Duodenal mucosa (tissue), 2 donors: ENCODE results near the gene GFRA1.

ENCODE experiments used
- H3K27ac ChIP-seq: one replicate; pipeline ENCODE4 v1.7.0; 2013; ENCODE audit warnings: low read depth, low read length
- H3K27me3 ChIP-seq, 2 donors: one replicate each; pipeline ENCODE4 v1.7.0; 2013; ENCODE audit warnings: low read length in 2 of 2, control low read depth in 1 of 2; ENCODE audit not compliant: insufficient read depth in 2 of 2, control insufficient read depth in 1 of 2
- H3K36me3 ChIP-seq, 2 donors: one replicate each; pipeline ENCODE4 v1.7.0; 2013; ENCODE audit warnings: low read length in 2 of 2, control low read depth in 1 of 2; ENCODE audit not compliant: insufficient read depth in 2 of 2, control insufficient read depth in 1 of 2
- H3K4me1 ChIP-seq, 2 donors: one replicate each; pipeline ENCODE4 v1.7.0; 2013; ENCODE audit warnings: low read length in 2 of 2, control low read depth in 1 of 2; ENCODE audit not compliant: insufficient read depth in 2 of 2, control insufficient read depth in 1 of 2
- H3K4me3 ChIP-seq, 2 donors: one replicate each; pipeline ENCODE4 v1.7.0; 2013; ENCODE audit warnings: low read length in 2 of 2, low read depth in 1 of 2
- H3K9ac ChIP-seq, 2 donors: one replicate each; pipeline ENCODE4 v1.7.0; 2013; ENCODE audit warnings: low read length in 2 of 2, low read depth in 1 of 2
- H3K9me3 ChIP-seq, 2 donors: one replicate each; pipeline ENCODE4 v1.7.0; 2013; ENCODE audit warnings: low read length in 2 of 2, control low read depth in 1 of 2; ENCODE audit not compliant: control insufficient read depth in 1 of 2

GFRA1 gene

GRCh38 chr10:116259638-116260037, 13.4 kb downstream of the GFRA1 start:
- Histone ChIP-seq H3K4me3 (no peak overlapping the region), H3K27ac (no peak overlapping the region), H3K9ac (no peak overlapping the region), H3K27me3 (no peaks in the 10 kb centered on the region), H3K36me3 (no peaks in the 10 kb centered on the region), H3K9me3 (no peaks in the 10 kb centered on the region), H3K4me1 (no peaks in the 10 kb centered on the region)

- Histone ChIP-seq H3K9ac (no peak overlapping the region), H3K4me1 (no peaks in the 10 kb centered on the region), H3K27me3 (no peaks in the 10 kb centered on the region), H3K36me3 (no peaks in the 10 kb centered on the region), H3K4me3 (no peak overlapping the region), H3K9me3 (no peaks in the 10 kb centered on the region), H3K27ac (no peak overlapping the region)
Observed at GRCh38 chr10:116257785-116258184, 15.2 kb downstream of the GFRA1 start.

GRCh38 chr10:116256752-116257259, 16.2 kb downstream of the GFRA1 start:
- no peaks in the 10 kb centered on the region for H3K9me3 ChIP-seq
- no peaks in the 10 kb centered on the region for H3K36me3 ChIP-seq
- H3K4me1 ChIP-seq: no peaks in the 10 kb centered on the region
- no peak overlapping the region for H3K9ac ChIP-seq
- no peaks in the 10 kb centered on the region for H3K27me3 ChIP-seq
- H3K4me3 ChIP-seq: no peak overlapping the region
- no peak overlapping the region for H3K27ac ChIP-seq

GRCh38 chr10:116255886-116256751, 16.9 kb downstream of the GFRA1 start:
- Histone ChIP-seq H3K27ac (no peak overlapping the region), H3K4me3 (no peak overlapping the region), H3K27me3 (peaks cover 0 to under 1% of the 10 kb centered on the region in 2 donors), H3K9me3 (no peaks in the 10 kb centered on the region), H3K9ac (no peak overlapping the region), H3K4me1 (no peaks in the 10 kb centered on the region), H3K36me3 (no peaks in the 10 kb centered on the region)

- no peaks in the 10 kb centered on the region for H3K4me1 ChIP-seq
- no peak overlapping the region for H3K9ac ChIP-seq
- no peak overlapping the region for H3K27ac ChIP-seq
- no peaks in the 10 kb centered on the region for H3K36me3 ChIP-seq
- H3K9me3 ChIP-seq: no peaks in the 10 kb centered on the region
- H3K4me3 ChIP-seq: no peak overlapping the region
- H3K27me3 ChIP-seq: peaks cover 0 to 3% of the 10 kb centered on the region in 2 donors
Observed at GRCh38 chr10:116254422-116255155, 18.4 kb downstream of the GFRA1 start.

GRCh38 chr10:116253716-116254115, 19.3 kb downstream of the GFRA1 start:
- no peak overlapping the region for H3K9ac ChIP-seq
- H3K4me3 ChIP-seq: no peak overlapping the region
- no peaks in the 10 kb centered on the region for H3K9me3 ChIP-seq
- H3K36me3 ChIP-seq: no peaks in the 10 kb centered on the region
- H3K27me3 ChIP-seq: peaks cover 0 to 3% of the 10 kb centered on the region in 2 donors
- no peak overlapping the region for H3K27ac ChIP-seq
- H3K4me1 ChIP-seq: no peaks in the 10 kb centered on the region

GRCh38 chr10:116251602-116252395, 21.2 kb downstream of the GFRA1 start:
- H3K9ac ChIP-seq: no peak overlapping the region
- no peak overlapping the region for H3K27ac ChIP-seq
- no peaks in the 10 kb centered on the region for H3K9me3 ChIP-seq
- H3K4me1 ChIP-seq: no peaks in the 10 kb centered on the region
- no peaks in the 10 kb centered on the region for H3K36me3 ChIP-seq
- H3K4me3 ChIP-seq: no peak overlapping the region
- H3K27me3 ChIP-seq: peaks cover 0 to 3% of the 10 kb centered on the region in 2 donors

- H3K4me3 ChIP-seq: no peak overlapping the region
Observed at GRCh38 chr10:116247691-116248090, 25.3 kb downstream of the GFRA1 start.

GRCh38 chr10:116246263-116246662, 26.7 kb downstream of the GFRA1 start:
- no peak overlapping the region for H3K4me3 ChIP-seq
- no peaks in the 10 kb centered on the region for H3K9me3 ChIP-seq
- H3K27me3 ChIP-seq: peaks cover 0 to 3% of the 10 kb centered on the region in 2 donors
- H3K36me3 ChIP-seq: no peaks in the 10 kb centered on the region
- no peak overlapping the region for H3K27ac ChIP-seq
- H3K9ac ChIP-seq: no peak overlapping the region
- no peaks in the 10 kb centered on the region for H3K4me1 ChIP-seq

More at GRCh38 chr10:116247691-116248090, 25.3 kb downstream of the GFRA1 start:
- Histone ChIP-seq H3K27me3 (peaks cover 0 to 3% of the 10 kb centered on the region in 2 donors), H3K9ac (no peak overlapping the region), H3K27ac (no peak overlapping the region), H3K36me3 (no peaks in the 10 kb centered on the region), H3K4me1 (no peaks in the 10 kb centered on the region), H3K9me3 (no peaks in the 10 kb centered on the region)
